ENCODE results near the gene PRRG3. TPM values are rescaled to one million over a fixed set of nuclear protein-coding genes. Genes with fewer than 3 reads are reported as not detected.
"Not testable (repeated sequence)": the region's sequence is repeated elsewhere in the genome, so short reads cannot be mapped to it uniquely, and the experiment has no call there.

Gene PRRG3
- 0.11 TPM in 1 of 2 replicates, not detected in the other for total RNA-seq (2014; rRNA removed; shearing (Covaris generic))

GRCh38 chrX:151694661-151695582, at the start of gene PRRG3:
TSS of gene PRRG3 (plus strand) at chrX:151695458. CDS start at chrX:151698815, 3,357 bp downstream.
- DNase-seq (ENCODE audit: low read depth): no peak

GRCh38 chrX:151675121-151675746, 20.0 kb upstream of the PRRG3 start:
- DNase-seq (ENCODE audit: low read depth): no peak

GRCh38 chrX:151676196-151676595, 19.1 kb upstream of the PRRG3 start:
- DNase-seq (ENCODE audit: low read depth): no peak

GRCh38 chrX:151679798-151680402, 15.4 kb upstream of the PRRG3 start:
- no peak for DNase-seq (ENCODE audit: low read depth)

- DNase-seq (ENCODE audit: low read depth): peak; percentile 46
Observed at GRCh38 chrX:151680805-151681204, 14.5 kb upstream of the PRRG3 start.

- no peak for DNase-seq (ENCODE audit: low read depth)
Observed at GRCh38 chrX:151687635-151688034, 7.6 kb upstream of the PRRG3 start.

- DNase-seq (ENCODE audit: low read depth): no peak
Observed at GRCh38 chrX:151688695-151689094, 6.6 kb upstream of the PRRG3 start.

GRCh38 chrX:151692825-151693224, 2.4 kb upstream of the PRRG3 start:
- no peak for DNase-seq (ENCODE audit: low read depth)

GRCh38 chrX:151694121-151694520, 1.1 kb upstream of the PRRG3 start:
- DNase-seq (ENCODE audit: low read depth): no peak

- DNase-seq (ENCODE audit: low read depth): no peak
Observed at GRCh38 chrX:151695583-151696340, 504 bp downstream of the PRRG3 start.

GRCh38 chrX:151697082-151697481, 1.8 kb downstream of the PRRG3 start:
- not testable (repeated sequence) for DNase-seq (ENCODE audit: low read depth)

- peak; percentile 82 for DNase-seq (ENCODE audit: low read depth)
Observed at GRCh38 chrX:151697522-151697921, 2.3 kb downstream of the PRRG3 start.

- no peak for DNase-seq (ENCODE audit: low read depth)
Observed at GRCh38 chrX:151698485-151698884, 3.2 kb downstream of the PRRG3 start.

GRCh38 chrX:151699746-151700145, 4.5 kb downstream of the PRRG3 start:
- no peak for DNase-seq (ENCODE audit: low read depth)

GRCh38 chrX:151700581-151700980, 5.3 kb downstream of the PRRG3 start:
- no peak for DNase-seq (ENCODE audit: low read depth)

- DNase-seq (ENCODE audit: low read depth): no peak
Observed at GRCh38 chrX:151701071-151701470, 5.8 kb downstream of the PRRG3 start.

GRCh38 chrX:151701531-151701930, 6.3 kb downstream of the PRRG3 start:
- DNase-seq (ENCODE audit: low read depth): no peak

GRCh38 chrX:151702026-151702714, 6.9 kb downstream of the PRRG3 start:
- DNase-seq (ENCODE audit: low read depth): no peak

GRCh38 chrX:151702741-151703340, 7.6 kb downstream of the PRRG3 start:
- DNase-seq (ENCODE audit: low read depth): no peak

- DNase-seq (ENCODE audit: low read depth): peak; percentile 6
Observed at GRCh38 chrX:151703487-151703886, 8.2 kb downstream of the PRRG3 start.
